ENCODE measurements around the gene ACTA2.

ACTA2 gene

GRCh38 chr10:88989824-88990383 lies 37.3 kb upstream of the ACTA2 start:
- peak; percentile 37 to 50 for DNase-seq (ENCODE audit: low read depth in 1 of 2, low spot score in 1 of 2)
- in situ Hi-C loops (cut with HindIII; ENCODE audit: low pct_unique_long_range_greater_than_20kb, low sequenced_read_pairs), result no loop called here

GRCh38 chr10:88989423-88989822 lies 36.9 kb upstream of the ACTA2 start:
- in situ Hi-C loops (cut with HindIII; ENCODE audit: low pct_unique_long_range_greater_than_20kb, low sequenced_read_pairs), result no loop called here
- no peak for DNase-seq (ENCODE audit: low read depth in 1 of 2, low spot score in 1 of 2)
- TF ChIP-seq JUND (IDR thresholded peaks at IDR 0.05; ENCODE audit: low read depth), result no peak

More at GRCh38 chr10:88989824-88990383, 37.3 kb upstream of the ACTA2 start:
- TF ChIP-seq JUND (IDR thresholded peaks at IDR 0.05; ENCODE audit: low read depth), result no peak

- no peak for DNase-seq (ENCODE audit: low read depth in 1 of 2, low spot score in 1 of 2)
- no peak for TF ChIP-seq JUND (IDR thresholded peaks at IDR 0.05; ENCODE audit: low read depth)
- in situ Hi-C loops (cut with HindIII; ENCODE audit: low pct_unique_long_range_greater_than_20kb, low sequenced_read_pairs), result no loop called here
These were observed 35.3 kb upstream of the ACTA2 start for GRCh38 chr10:88987840-88988239.

- no peak for DNase-seq (ENCODE audit: low read depth in 1 of 2, low spot score in 1 of 2)
- in situ Hi-C loops (cut with HindIII; ENCODE audit: low pct_unique_long_range_greater_than_20kb, low sequenced_read_pairs), result no loop called here
- TF ChIP-seq JUND (IDR thresholded peaks at IDR 0.05; ENCODE audit: low read depth), result no peak
These were observed 34.7 kb upstream of the ACTA2 start for GRCh38 chr10:88987243-88987725.

- peak in 1 of 2 experiments; percentile 66 for DNase-seq (ENCODE audit: low read depth in 1 of 2, low spot score in 1 of 2)
- in situ Hi-C loops (cut with HindIII; ENCODE audit: low pct_unique_long_range_greater_than_20kb, low sequenced_read_pairs), result no loop called here
- no peak for TF ChIP-seq JUND (IDR thresholded peaks at IDR 0.05; ENCODE audit: low read depth)
These were observed 34.1 kb upstream of the ACTA2 start for GRCh38 chr10:88986549-88987242.

- no peak for TF ChIP-seq JUND (IDR thresholded peaks at IDR 0.05; ENCODE audit: low read depth)
- in situ Hi-C loops (cut with HindIII; ENCODE audit: low pct_unique_long_range_greater_than_20kb, low sequenced_read_pairs), result no loop called here
- no peak for DNase-seq (ENCODE audit: low read depth in 1 of 2, low spot score in 1 of 2)
These were observed 32.0 kb upstream of the ACTA2 start for GRCh38 chr10:88984525-88984924.

- TF ChIP-seq JUND (IDR thresholded peaks at IDR 0.05; ENCODE audit: low read depth), result no peak
- DNase-seq (ENCODE audit: low read depth in 1 of 2, low spot score in 1 of 2), result no peak
- in situ Hi-C loops (cut with HindIII; ENCODE audit: low pct_unique_long_range_greater_than_20kb, low sequenced_read_pairs), result no loop called here
These were observed 31.4 kb upstream of the ACTA2 start for GRCh38 chr10:88983939-88984338.

- TF ChIP-seq JUND (IDR thresholded peaks at IDR 0.05; ENCODE audit: low read depth), result no peak
- in situ Hi-C loops (cut with HindIII; ENCODE audit: low pct_unique_long_range_greater_than_20kb, low sequenced_read_pairs), result no loop called here
- DNase-seq (ENCODE audit: low read depth in 1 of 2, low spot score in 1 of 2), result no peak
These were observed 30.6 kb upstream of the ACTA2 start for GRCh38 chr10:88983206-88983605.

GRCh38 chr10:88982366-88982765 lies 29.8 kb upstream of the ACTA2 start:
- DNase-seq (ENCODE audit: low read depth in 1 of 2, low spot score in 1 of 2), result no peak
- in situ Hi-C loops (cut with HindIII; ENCODE audit: low pct_unique_long_range_greater_than_20kb, low sequenced_read_pairs), result no loop called here
- TF ChIP-seq JUND (IDR thresholded peaks at IDR 0.05; ENCODE audit: low read depth), result no peak

- TF ChIP-seq JUND (IDR thresholded peaks at IDR 0.05; ENCODE audit: low read depth), result no peak
- in situ Hi-C loops (cut with HindIII; ENCODE audit: low pct_unique_long_range_greater_than_20kb, low sequenced_read_pairs), result no loop called here
- DNase-seq (ENCODE audit: low read depth in 1 of 2, low spot score in 1 of 2), result no peak
These were observed 28.9 kb upstream of the ACTA2 start for GRCh38 chr10:88981435-88981834.

- in situ Hi-C loops (cut with HindIII; ENCODE audit: low pct_unique_long_range_greater_than_20kb, low sequenced_read_pairs), result no loop called here
- DNase-seq (ENCODE audit: low read depth in 1 of 2, low spot score in 1 of 2), result no peak
- TF ChIP-seq JUND (IDR thresholded peaks at IDR 0.05; ENCODE audit: low read depth), result no peak
These were observed 28.2 kb upstream of the ACTA2 start for GRCh38 chr10:88980800-88981199.

GRCh38 chr10:88980247-88980646 lies 27.7 kb upstream of the ACTA2 start:
- DNase-seq (ENCODE audit: low read depth in 1 of 2, low spot score in 1 of 2), result no peak
- in situ Hi-C loops (cut with HindIII; ENCODE audit: low pct_unique_long_range_greater_than_20kb, low sequenced_read_pairs), result no loop called here
- no peak for TF ChIP-seq JUND (IDR thresholded peaks at IDR 0.05; ENCODE audit: low read depth)

- DNase-seq (ENCODE audit: low read depth in 1 of 2, low spot score in 1 of 2), result no peak
- TF ChIP-seq JUND (IDR thresholded peaks at IDR 0.05; ENCODE audit: low read depth), result no peak
- in situ Hi-C loops (cut with HindIII; ENCODE audit: low pct_unique_long_range_greater_than_20kb, low sequenced_read_pairs), result no loop called here
These were observed 27.0 kb upstream of the ACTA2 start for GRCh38 chr10:88979603-88980002.

All from T47D (cell line).